Fibroblast of skin of left quadriceps (primary cell): ENCODE measurements around the gene CCDC177.

ENCODE experiments used
- DNase-seq, 2 experiments: peaks; one replicate each; pipeline ENCODE4 v3.0.0-alpha.2; 2013; ENCODE audit warnings: low read depth in 2 of 2

Gene CCDC177

DNA sequence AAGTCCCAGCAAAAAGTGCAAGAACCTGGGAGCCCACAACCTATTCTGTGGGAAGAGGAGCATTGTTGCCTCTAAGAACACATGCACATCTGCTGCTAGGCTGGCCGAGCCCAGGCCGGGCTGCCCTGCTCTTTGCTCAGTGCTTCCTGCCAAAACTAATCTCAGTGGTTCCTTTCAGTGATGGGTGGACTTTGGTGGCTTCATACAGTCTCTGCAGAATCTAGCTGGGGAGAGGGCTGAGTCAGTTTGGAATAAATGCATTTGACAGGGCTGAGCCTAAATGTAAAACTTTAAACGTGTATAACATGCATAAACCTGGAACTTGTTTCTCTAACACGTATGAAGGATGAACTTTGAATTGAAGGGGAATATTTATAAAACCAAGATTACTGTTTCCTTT lies 44.6 kb downstream of the CCDC177 start:
- DNase-seq: no peak

DNA sequence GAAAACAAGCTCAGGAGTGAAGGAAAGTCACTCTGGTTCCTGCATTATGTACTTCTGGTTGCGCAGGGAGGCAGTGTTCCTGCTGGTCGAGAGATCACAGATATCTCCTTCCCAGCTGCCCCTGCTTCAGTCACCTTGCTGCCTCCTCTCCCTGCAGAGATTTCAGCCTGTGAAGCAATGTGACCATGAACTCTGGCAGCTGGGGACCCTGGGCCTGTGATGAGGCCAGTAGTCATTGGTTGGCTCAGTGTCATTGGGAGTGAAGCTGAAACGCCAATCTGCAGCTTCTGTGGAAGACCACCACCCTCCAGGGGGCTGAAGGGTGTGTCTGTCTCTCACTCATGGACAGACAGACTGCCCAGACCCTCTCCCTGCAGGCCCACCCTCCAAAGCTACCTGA lies 45.1 kb downstream of the CCDC177 start:
- DNase-seq: no peak

DNA sequence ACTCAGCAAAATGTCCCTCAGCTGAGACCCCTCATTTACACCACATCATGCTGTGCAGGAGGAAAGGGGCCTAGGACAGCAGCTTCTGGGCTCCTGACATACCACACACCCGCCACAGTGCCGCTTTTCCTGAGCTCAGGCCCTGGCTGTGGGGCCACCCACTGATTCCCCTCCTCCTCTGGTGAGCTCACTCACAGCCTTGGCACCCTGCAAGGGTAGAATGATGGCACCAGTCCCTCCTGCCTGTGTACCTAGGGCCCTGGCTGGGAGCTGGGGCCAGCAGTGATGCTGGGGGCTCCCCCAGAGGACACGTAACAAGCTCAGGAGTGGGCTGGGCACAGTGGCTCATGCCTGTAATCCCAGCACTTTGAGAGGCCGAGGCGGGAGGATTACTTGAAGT lies 45.7 kb downstream of the CCDC177 start:
- no peak for DNase-seq

DNA sequence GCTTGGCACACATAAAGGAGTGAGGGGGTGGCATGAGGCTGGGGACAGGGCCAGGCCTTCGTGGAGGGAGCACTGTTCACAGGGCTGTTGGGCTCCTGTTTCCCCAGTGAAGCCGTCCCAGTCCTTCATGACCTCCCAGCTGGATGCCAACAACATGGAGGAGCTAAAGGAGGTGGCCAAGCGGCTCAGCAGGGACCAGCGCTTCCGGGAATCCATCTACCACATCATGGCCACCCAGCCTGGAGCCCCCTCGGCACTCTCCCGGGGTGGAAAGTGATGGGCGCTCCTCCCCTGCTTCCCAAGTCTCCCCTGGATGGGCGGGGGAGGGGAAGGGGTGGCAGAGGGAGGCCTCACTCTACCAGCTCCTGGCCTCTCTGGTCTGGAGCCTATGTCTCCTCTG lies 46.5 kb downstream of the CCDC177 start:
- DNase-seq: no peak

DNA sequence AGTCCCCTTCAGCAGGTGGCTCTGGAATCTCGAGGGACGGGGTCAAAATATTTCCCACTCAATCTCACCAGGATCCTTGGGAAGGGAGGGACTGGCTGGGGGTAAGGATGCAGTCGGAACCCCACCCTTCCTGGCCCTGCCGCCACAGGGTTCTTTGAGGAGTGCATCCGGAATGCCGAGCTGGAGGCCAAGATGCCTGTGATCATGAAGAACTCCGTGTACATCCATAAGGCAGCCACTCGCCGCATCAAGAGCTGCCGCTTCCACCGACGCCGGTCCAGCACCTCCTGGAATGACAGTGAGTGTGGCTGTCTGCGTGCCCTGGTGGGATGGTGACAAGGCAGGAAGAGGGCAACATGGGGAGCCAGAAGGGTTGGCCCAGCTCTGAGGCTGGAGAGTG lies 47.0 kb downstream of the CCDC177 start:
- no peak for DNase-seq

DNA sequence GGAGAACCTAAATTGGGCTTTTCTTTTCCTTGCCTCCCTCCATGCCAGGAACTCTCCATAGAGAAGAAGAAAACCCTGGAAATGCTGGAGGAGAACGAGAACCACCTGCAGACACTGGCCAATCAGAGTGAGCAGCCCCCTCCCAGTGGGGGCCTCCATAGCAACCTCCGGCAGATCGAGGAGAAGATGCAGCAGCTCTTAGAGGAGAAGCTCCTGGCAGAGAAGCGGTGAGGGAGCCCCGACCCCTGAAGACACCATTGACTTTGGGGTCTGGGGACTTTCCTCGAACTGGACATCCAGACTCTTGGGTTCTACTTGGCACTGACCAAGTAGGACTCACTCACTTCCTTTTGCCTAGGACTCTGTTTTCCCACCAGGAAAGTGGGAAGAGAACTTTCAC lies 48.8 kb downstream of the CCDC177 start:
- no peak for DNase-seq

DNA sequence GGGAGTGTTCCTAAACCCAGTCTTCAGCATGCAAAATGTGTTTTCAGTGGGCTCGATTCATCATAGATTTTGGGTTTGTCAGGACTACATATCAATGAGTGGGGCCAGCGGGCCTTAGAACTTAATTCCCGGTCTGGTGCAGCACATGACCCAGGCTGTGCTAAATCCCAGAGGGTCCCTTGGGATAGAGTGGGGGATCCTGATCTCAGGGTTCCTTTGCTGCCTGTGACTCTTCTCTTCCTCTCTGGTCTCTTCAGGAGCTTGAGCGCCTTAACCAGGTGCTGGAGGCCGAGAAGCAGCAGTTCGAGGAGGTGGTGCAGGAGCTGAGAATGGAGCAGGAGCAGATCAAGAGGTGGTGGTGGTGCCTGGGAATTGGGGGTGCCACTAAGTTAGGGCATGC lies 52.6 kb downstream of the CCDC177 start:
- DNase-seq: no peak
